ENCODE measurements around the gene SH3BP2.
A peak's percentile ranks its signal among the peaks of the same experiment; 100 is the strongest.

Gene SH3BP2

GRCh38 chr4:2811830-2812611 is 19.1 kb downstream of the SH3BP2 start:
- no peak for TF ChIP-seq CTCF (IDR thresholded peaks at IDR 0.05; ENCODE audit: insufficient read depth, low read depth, low read length, missing control alignments)
- peak overlapping the region; percentile 77 for H3K4me3 ChIP-seq (ENCODE audit: low read depth, low read length)
- DNase-seq (ENCODE audit: low read depth) = peak; percentile 90

GRCh38 chr4:2812612-2813354 is 19.9 kb downstream of the SH3BP2 start:
- peak overlapping the region; percentile 77 for H3K4me3 ChIP-seq (ENCODE audit: low read depth, low read length)
- peak; percentile 40 for DNase-seq (ENCODE audit: low read depth)

GRCh38 chr4:2813446-2814405 is 20.8 kb downstream of the SH3BP2 start:
- peak overlapping the region; percentile 77 for H3K4me3 ChIP-seq (ENCODE audit: low read depth, low read length)
- no peak for TF ChIP-seq CTCF (IDR thresholded peaks at IDR 0.05; ENCODE audit: insufficient read depth, low read depth, low read length, missing control alignments)
- no peak for DNase-seq (ENCODE audit: low read depth)

More at GRCh38 chr4:2812612-2813354, 19.9 kb downstream of the SH3BP2 start:
- TF ChIP-seq CTCF (IDR thresholded peaks at IDR 0.05; ENCODE audit: insufficient read depth, low read depth, low read length, missing control alignments) = no peak

- TF ChIP-seq CTCF (IDR thresholded peaks at IDR 0.05; ENCODE audit: insufficient read depth, low read depth, low read length, missing control alignments) = no peak
- no peak for DNase-seq (ENCODE audit: low read depth)
- no peak overlapping the region for H3K4me3 ChIP-seq (ENCODE audit: low read depth, low read length)
Measured at GRCh38 chr4:2814627-2815270, 21.9 kb downstream of the SH3BP2 start.

GRCh38 chr4:2816401-2816954 is 23.6 kb downstream of the SH3BP2 start:
- H3K4me3 ChIP-seq (ENCODE audit: low read depth, low read length) = no peak overlapping the region
- no peak for TF ChIP-seq CTCF (IDR thresholded peaks at IDR 0.05; ENCODE audit: insufficient read depth, low read depth, low read length, missing control alignments)
- no peak for DNase-seq (ENCODE audit: low read depth)

GRCh38 chr4:2817137-2817536 is 24.3 kb downstream of the SH3BP2 start:
- no peak overlapping the region for H3K4me3 ChIP-seq (ENCODE audit: low read depth, low read length)
- DNase-seq (ENCODE audit: low read depth) = no peak
- no peak for TF ChIP-seq CTCF (IDR thresholded peaks at IDR 0.05; ENCODE audit: insufficient read depth, low read depth, low read length, missing control alignments)
